RWPE1 (cell line): ENCODE measurements around the gene COL5A1.

Experiments
- CTCF ChIA-PET: fragments of 350-600 bp; sonication (Branson Sonifier 250); formaldehyde crosslinking; extraction: SDS; loops from one replicate; lab custom pipeline; 2021; lab: Yijun Ruan, JAX
- POLR2A ChIA-PET: fragments of 400-600 bp; formaldehyde crosslinking; extraction: SDS; loops from one replicate; lab custom pipeline; 2020; ENCODE audit warnings: antibody characterized with exemption; ENCODE audit not compliant: low non-redundant PET; lab: Yijun Ruan, JAX
- DNase-seq: peaks from one replicate; pipeline ENCODE4 v3.0.0; 2012; ENCODE audit warnings: low spot score
- H3K27ac ChIP-seq: fragments of 450-650 bp; 2 replicates; pipeline ENCODE4 v1.5.1; 2017
- CTCF ChIP-seq: fragments of 450-650 bp; conservative IDR thresholded peaks from 2 replicates; pipeline ENCODE4 v1.5.1; 2017; ENCODE audit warnings: low read depth, mild to moderate bottlenecking

The COL5A1 gene

GRCh38 chr9:134607971-134608370 is 33.6 kb upstream of the COL5A1 start:
- no peak overlapping the region for H3K27ac ChIP-seq
- TF ChIP-seq CTCF = no peak
- CTCF ChIA-PET = no interaction called here
- DNase-seq = no peak
- POLR2A ChIA-PET = no interaction called here

GRCh38 chr9:134611046-134611445 is 30.6 kb upstream of the COL5A1 start:
- no peak for TF ChIP-seq CTCF
- no peak overlapping the region for H3K27ac ChIP-seq
- CTCF ChIA-PET = interaction anchor here (0.6 to 1.4 kb wide), 3 partner anchors 35 to 161 kb away, joined by 3 to 5 read pairs (median 3); no protein-coding TSS in a partner anchor
- POLR2A ChIA-PET = no interaction called here
- DNase-seq = peak; percentile 64

GRCh38 chr9:134612309-134612708 is 29.3 kb upstream of the COL5A1 start:
- POLR2A ChIA-PET = no interaction called here
- no peak for TF ChIP-seq CTCF
- CTCF ChIA-PET = interaction anchor here (0.7 to 1.4 kb wide), 2 partner anchors 33 to 163 kb away, joined by 3 read pairs; no protein-coding TSS in a partner anchor
- DNase-seq = no peak
- no peak overlapping the region for H3K27ac ChIP-seq

- no peak for DNase-seq
- H3K27ac ChIP-seq = no peak overlapping the region
- ChIA-PET CTCF (interaction anchor here (0.7 kb wide), 1 partner anchor 33 kb away, joined by 3 read pairs; no protein-coding TSS in a partner anchor), POLR2A (no interaction called here)
- no peak for TF ChIP-seq CTCF
Observed at GRCh38 chr9:134612715-134613114, 28.9 kb upstream of the COL5A1 start.

- no peak for TF ChIP-seq CTCF
- no peak for DNase-seq
- no peak overlapping the region for H3K27ac ChIP-seq
- ChIA-PET CTCF (interaction anchor here (0.6 kb wide), 1 partner anchor 23 kb away, joined by 4 read pairs; no protein-coding TSS in a partner anchor), POLR2A (no interaction called here)
Observed at GRCh38 chr9:134614256-134614655, 27.3 kb upstream of the COL5A1 start.

- ChIA-PET POLR2A (no interaction called here), CTCF (no interaction called here)
- DNase-seq = no peak
- no peak for TF ChIP-seq CTCF
- H3K27ac ChIP-seq = no peak overlapping the region
Observed at GRCh38 chr9:134616341-134616740, 25.3 kb upstream of the COL5A1 start.
